GM21381 (cell line): ENCODE data around the gene RAD23A.

Experiments
- ATAC-seq: cut with Tn5 transposase; IDR thresholded peaks from one replicate; pipeline ENCODE4 v1.9.1; 2021; ENCODE audit warnings: mild to moderate bottlenecking, moderate library complexity; ENCODE audit not compliant: unreplicated experiment

Gene RAD23A

DNA sequence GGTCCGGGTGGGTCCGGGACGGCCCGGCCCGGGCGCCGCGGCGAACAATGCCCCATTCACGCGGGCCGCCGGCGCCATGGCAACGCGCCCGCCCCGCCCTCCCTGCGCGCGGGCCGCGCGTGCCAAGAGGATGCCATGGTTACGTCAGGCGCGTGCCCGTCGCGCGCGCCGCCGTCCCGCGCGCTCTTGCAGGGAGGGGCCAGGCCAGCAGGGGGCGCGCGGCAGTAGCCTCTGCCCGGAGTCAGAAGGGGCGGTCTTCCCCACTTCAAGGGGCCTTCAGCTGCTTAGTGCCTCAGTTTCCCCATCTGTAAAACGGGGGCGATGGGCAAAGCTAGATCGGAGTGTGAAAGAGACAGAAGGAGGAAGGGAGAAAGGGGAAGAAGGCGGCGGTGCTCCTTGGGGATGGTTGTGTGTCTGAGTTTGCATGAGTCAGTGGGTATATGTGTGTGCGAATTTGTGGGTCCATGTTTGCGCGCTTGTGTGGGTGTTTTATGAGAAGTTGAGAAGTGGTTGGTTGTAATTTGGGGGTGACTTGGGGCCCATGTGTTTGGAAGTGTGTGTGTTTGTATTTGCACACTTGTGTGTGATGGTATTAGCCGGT lies 38.0 kb downstream of the RAD23A start:
- no peak for ATAC-seq

DNA sequence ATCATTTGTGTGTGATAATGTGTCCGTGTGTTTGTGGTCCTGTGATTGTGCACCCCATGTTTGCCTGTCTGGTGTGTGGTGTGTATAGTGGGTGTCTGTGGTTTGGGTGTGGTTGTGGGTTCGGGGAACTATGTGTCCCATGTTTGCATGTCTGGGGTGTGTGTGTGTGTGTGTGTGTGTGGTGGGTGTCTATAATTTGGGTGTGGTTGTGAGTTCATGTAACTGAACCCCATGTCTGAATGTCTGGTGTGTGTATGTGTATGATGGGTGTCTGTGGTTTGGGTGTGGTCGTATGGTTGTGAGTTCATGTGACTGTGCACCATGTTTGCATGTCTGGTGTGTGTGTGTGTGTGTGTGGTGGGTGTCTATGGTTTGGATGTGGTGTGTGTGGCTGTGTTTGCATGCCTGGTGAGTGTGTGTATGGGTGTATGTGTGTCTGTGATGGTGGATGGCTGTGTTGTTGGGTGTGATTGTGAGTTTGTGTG lies 38.5 kb downstream of the RAD23A start:
- ATAC-seq: no peak

DNA sequence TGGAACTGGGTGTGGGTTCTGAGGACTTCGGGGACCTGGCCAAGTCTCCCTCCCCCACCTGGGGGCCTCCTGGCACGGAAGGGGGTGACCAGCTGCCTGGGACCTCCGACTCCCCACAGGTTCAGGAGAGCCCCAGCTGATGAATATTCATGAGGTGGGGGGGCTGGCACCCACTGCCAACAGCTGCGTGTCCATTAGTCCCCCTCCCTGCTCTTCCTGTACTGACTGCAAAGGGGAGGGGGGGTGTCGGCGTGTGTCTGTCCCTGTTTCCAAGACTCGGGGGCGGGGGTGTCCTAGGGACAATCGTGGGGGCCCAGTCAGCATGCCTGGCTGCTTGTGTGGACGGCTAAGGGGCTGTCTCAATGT lies 39.0 kb downstream of the RAD23A start:
- no peak for ATAC-seq

DNA sequence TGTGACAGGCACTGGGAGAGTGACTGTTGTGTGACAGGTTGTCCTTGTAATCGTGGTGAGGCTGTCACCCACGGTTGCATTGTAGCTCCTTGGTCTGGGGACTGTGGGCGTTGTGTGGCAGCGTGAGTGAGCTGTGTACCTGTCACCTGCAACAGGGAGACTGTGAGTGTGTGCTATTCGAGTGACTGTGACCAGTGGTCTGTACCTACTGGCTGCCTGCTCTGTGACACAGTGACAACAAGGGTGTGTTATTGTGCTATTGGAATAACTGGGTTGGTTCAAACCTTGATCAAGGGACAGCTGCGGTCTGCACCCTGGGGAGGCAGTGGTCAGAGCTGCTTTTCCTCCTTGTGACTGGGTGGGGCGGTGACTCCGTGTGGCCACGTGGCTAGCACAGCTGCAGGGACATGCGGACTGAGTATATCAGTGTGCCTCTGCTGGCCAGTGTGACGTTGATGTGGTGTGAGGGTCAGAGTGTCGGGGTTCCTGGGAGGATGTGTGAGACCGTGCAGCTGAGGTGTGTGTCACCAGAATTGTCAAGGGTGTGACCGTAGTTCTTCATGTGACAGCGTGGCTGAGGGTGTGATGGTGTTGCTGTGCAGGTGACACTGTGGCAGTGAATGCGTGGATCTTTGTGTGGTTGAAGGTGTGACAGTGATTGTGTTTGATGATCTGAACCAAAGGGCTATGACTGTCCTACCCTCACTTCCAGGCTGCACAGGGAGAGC lies 39.6 kb downstream of the RAD23A start:
- peak; percentile 49 for ATAC-seq

DNA sequence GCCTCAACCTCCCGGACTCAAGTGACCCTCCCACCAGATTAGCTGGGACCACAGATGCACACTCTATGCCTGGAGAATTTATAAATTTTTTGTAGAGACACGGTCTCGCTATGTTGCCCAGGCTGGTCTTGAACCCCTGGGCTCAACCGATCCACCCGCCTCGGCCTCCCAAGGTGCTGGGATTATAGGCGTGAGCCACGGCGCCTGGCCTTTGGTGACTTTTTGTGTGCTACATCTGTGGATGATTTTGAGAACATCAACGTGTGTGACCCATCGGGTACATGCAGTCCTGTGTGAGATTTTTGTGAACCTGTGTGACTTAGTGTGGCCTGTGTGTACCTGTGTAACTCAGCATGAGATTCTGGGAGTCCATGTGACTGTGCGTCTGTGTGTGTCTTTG lies 41.1 kb downstream of the RAD23A start:
- ATAC-seq: no peak

DNA sequence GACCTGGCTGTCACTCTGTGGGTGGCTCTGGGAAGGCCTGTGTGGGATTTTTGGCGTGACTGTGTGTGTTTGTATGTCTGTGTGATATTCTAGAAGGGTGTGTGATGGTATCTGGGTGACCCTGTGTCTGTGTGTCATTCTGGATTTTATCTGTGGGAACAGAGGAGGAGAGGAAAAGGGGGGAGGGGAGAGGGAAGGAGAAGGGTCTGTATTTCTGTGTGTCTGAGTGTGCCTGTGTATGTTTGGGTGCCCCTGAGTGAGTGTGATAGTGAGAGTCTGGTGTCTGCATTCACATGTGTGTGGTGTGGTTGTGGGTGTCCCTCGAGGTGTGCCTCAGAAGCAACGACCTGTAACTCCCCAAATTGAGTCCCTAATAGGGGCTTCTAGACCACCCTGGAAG lies 41.5 kb downstream of the RAD23A start:
- no peak for ATAC-seq

DNA sequence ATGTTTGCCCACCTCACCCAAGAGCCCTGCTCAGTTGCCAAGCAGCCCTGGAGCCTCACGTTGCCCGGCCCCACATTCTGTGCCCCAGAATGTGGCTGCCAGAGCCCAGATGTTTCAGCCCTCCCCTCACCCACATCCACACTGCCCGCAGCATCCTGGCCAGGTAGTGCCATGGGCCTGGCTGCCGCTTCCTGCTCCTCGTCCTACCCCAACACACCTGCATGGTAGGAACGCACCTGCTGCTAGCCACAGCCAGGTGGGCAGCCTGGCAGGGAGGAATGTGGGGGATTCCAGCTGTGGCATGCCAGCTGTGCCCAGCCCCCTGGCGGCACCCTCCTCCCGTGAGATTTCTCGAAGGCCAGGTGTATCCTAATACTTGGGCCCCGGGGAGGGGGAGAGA lies 42.1 kb downstream of the RAD23A start:
- ATAC-seq: no peak

DNA sequence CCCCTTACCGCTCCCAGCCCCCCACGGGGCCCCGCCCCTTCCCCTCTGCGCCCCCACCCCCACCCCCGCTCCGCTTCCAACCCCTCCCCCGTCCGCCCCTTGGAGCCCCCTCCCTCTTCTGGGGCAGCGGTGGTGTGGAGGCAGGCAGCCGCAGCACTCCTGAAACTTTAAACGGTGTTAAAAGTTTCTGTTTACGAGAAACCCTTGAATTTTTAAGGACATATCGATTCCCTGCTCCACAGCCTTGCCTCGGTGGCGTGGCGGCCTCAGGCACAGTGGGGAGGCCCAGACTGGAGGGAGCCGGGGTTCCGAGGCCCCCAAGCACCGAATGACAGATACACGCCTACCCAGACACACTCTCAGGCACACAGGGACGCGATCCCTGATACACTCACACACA lies 44.8 kb downstream of the RAD23A start:
- ATAC-seq: no peak

DNA sequence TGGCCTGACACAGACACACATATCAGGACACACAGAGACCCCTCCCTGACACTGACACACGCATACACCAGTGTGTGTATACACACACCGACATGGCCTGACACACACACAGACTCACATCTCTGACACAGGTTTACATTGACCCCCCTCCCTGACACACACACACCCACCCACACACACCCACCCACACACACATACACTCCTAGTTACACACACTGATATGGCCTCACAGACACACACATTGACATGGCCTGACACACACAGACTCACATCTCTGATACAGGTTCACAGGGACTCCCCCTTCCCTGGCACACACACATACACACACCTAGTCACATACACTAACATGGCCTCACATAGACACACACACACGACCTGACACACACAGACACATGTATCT lies 45.2 kb downstream of the RAD23A start:
- no peak for ATAC-seq

DNA sequence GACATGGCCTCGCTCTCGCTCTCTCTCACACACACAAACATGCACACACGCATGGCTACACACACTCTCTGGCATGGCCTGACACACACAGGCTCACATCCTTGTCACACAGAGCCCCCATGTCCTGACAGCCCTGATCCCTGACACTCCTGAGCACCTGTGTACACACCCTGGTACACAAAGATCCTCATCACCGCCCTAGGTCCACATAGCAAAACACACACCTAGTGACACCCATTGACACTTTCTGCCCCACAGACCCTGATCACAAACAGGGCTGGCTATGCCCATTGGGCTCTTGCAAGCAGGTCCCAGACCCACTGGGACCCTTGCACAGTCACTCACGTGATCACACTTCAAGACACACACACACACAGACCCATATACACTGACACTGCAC lies 45.6 kb downstream of the RAD23A start:
- no peak for ATAC-seq

DNA sequence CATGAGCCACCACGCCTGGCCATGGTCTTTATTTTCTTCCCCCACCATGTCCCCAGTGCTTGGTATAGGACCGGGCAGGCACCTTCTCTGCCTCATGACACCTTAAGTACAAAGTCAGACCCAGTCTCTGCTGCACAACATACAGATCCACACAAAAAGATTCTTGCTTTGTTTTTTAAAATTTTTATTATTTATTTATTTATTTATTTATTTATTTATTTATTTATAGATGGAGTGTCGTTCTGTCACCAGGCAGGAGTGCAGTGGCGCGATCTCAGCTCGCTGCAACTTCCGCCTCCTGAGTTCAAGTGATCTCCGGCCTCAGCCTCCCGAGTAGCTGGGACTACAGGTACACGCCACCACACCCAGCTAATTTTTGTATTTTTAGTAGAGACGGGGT lies 47.1 kb downstream of the RAD23A start:
- no peak for ATAC-seq

DNA sequence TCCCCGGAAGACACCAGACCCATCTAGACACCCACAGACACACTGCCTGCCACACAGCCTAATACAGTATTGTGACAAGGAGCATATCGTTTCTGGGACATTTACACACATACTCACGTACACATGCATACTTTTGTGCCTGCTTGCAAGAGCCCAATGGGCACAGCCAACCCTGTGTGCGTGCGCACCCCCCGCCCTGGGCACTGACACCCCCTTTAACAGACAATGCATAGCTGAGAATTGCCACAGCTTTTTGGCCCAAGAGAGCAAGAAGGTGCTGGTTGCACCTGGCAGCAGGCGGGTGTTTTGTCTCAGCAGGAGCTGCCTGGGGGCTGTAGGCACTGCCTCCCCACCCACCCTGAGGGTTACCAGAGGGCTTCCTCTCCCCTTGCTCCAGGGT lies 47.9 kb downstream of the RAD23A start:
- ATAC-seq: no peak

DNA sequence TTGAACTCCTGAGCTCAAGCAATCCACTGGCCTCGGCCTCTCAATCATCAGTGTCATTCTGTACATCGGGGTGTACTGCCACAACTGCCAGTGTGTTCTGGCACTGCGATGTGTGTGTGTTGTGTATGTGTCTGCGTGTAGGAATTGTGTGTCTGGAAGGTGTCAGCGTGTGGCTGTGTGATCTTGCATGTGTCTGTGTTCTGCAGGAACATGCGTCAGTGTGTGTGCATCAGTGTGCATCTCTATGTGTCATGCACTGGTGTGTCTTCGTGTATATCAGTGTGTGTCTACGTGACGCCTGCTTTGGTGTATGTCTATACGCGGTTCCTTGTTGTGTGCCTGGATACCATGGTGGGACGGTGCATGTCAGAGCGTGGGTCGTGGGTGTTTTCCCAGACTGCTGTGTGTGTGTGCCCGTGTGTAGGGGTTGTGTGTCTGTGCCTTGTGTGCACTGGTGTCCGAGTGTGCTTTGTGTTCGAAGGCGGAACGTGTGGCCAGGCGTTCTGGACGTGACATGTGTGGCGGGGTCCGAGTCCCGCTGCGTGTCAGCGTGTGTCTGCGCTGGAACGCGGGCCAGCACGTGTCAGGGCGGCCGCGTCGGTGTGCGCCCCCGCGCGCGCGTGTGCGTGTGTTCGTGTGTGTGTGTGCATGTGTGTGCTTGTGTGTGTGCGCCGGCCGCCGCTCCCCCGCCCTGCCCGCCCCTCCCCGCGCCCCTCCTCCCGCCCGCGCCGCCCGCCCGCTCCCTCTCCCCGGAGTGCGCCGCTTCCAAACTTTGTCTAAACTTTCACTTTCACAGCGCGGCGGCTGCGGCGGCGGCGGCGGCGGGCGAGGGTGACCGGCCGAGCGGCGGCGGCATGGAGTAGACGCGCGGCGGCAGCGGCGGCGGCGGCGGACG lies 49.3 kb downstream of the RAD23A start, which contains the start of gene NFIX:
Gene NFIX, plus strand, starts transcription at position 775 of the 895 bp plus-strand sequence. CDS start 363 bp downstream, outside the sequence.
- ATAC-seq: no peak

DNA sequence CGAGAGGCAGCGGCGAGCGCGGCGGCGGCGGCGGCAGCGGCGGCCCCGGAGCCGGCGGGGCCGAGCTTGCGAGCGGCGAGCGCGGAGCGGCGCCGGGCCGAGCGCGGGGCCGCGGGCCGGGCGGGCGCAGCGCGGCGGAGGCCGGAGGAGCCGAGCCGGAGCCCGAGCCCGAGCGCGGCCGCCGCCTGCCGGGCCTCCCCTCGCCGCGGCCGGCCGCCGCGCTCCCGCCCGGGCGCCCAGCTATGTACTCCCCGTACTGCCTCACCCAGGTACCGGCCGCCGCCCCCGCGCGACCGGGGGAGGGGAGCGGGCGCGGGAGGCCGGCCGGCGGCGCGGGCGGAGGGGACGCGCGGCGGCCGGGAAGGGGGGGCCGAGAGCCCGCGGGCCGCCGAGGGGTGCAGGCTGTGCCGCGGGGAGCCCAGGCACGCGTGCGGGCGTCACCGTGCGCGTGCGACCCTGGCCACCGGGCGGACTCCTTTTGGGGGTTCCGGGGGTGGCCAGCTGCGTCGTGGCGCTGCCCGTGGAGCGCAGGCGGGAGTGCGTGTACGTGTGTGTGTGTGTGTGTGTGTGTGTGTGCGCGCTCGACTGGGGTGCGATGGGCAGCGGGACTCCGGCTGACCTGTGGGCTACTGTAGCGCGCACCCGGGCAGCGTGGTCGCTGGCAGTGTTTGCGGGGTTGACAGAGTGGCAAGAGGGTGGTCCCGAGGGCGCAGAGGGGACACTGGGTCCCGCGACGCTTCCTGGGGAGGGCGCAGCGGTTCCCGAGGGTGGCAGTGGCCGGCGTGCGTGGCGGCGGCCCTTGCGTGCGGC lies 50.1 kb downstream of the RAD23A start:
- ATAC-seq: no peak

DNA sequence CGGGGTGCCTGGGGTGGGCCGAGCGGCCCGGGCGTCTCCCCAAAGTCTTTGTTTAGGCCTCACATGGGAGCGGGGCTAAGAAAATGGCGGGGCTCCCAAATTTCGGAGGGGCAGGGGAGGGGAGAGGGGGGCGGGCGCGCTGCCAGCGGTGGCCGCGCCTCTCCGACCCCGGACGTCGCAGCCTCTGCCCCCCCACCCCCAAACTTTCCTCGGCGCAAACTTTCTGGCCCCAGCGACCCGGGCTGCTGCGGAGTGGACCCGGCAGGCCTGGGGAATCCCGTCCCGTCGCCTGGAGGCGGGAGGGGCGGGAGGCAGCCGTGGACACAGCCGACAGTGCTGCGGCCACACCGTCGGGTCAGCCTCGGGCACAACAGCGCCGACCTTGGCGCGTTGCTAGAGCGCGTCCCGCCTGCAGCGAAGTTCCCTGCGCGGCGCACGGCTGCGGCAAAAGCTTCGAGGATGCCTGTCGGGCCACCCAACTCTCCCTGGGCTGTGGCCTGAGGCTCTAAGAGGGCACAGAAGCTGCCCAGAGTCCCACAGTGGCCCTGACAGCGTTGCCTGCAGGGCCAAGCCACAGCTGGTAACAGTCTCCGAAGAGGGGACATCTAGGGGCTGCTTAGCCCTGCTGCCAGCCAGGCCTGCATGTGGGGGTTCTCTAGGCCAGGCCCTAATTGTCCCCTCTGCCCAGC lies 50.9 kb downstream of the RAD23A start:
- no peak for ATAC-seq

DNA sequence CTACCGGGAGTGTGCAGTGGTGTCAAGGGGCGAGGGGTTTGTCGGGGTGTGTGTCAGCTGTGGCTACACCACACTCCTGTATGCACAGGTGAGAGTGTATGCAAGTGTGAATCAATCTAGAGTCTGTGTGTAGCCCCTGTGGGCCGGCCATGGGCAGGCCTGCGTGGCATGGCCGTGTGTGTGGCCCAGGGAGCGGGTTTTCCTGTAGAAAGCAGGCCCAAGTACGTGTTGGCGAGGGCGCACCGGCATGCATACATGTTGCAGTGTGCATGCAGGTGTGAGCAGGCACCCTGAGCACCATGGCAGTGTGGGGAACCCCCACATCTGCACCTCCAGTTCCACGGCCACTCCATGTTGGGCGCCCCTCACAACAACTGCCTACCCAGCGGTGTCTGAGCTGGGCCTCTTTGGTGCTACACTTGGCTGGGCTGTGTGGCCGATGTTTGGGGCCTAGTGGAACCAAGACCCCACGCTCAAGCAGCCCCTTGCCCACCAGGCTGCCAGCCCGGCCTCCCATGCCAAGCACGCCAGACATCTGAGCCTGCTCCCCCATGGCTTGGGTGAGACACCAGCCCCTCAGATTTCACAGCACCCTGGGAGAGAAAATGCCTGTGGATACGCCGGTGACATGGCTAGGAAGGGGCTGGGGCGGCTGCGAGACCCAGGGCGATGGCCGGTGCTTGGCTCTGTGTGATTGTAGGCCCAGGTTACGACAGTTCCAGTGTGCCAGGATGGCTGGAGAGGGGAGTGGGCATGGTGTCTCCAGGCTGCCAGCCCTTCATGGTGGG lies 51.7 kb downstream of the RAD23A start:
- no peak for ATAC-seq

DNA sequence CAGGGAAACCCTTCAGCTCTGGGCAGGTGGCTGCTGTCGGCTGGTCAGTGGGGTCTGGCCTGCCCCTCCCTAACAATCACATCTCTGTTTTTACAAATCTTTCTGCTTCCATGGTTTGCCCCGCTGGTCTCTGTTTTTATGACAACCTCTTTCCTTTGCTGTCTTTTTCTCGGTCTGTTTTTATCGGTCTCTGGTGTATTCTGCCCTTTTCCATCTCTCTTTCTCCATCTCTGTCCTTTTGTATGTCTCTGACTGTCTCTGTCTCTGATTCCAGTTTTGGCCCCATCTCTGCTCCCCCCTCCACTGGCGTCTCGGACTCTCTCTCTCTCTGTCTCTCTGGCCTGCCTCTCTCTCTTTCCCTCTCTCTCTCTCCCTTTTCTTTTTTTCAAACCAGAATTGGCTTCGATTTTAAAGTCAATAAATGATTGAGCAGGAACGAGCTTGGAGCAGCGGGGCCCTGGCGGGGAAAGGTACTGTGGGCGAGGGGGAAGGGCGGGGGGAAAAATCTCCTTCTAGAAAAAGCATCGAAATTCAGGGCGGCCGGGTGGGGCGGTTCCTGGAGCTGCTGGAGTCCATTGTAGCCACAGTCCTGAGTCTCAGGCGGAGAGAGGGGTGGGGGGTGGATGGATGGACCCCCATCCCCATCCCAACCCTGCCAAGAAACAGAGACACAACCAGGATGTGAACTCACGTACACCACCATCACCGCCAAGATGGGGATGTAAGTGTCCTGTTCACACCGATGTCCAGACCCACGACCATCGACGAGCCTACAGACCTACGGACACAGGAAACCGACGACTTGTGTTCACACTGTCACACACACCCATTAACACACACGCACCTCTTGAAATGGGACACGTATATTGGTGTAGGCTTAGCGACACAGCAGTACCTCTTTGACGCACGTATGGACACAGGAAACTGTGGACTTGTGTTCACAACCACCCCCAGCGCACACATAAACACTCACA lies 52.6 kb downstream of the RAD23A start:
- no peak for ATAC-seq

DNA sequence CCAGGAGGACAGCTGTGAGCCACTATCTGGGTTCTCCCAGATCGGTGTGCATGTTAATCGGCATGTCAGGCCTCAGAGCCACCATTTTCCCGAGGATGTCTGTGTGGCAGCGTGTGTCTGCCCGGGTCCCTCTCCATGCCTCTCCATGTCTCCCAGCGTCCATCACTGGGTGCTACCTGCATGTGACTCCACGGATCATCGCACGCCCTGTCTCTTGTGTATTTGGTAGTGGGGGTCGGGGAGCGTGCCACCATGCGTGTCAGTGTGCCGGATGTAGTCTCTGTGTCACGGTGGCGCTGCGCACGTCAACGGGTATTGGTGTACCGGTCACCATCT lies 55.5 kb downstream of the RAD23A start:
- no peak for ATAC-seq
